NK-92 (cell line): ENCODE results near the gene DPEP3.

ENCODE experiments used
- DNase-seq: peaks from one replicate; lab custom pipeline; 2025; ENCODE audit not compliant: unreplicated experiment; lab: John Stamatoyannopoulos, UW

DPEP3 gene

DNA sequence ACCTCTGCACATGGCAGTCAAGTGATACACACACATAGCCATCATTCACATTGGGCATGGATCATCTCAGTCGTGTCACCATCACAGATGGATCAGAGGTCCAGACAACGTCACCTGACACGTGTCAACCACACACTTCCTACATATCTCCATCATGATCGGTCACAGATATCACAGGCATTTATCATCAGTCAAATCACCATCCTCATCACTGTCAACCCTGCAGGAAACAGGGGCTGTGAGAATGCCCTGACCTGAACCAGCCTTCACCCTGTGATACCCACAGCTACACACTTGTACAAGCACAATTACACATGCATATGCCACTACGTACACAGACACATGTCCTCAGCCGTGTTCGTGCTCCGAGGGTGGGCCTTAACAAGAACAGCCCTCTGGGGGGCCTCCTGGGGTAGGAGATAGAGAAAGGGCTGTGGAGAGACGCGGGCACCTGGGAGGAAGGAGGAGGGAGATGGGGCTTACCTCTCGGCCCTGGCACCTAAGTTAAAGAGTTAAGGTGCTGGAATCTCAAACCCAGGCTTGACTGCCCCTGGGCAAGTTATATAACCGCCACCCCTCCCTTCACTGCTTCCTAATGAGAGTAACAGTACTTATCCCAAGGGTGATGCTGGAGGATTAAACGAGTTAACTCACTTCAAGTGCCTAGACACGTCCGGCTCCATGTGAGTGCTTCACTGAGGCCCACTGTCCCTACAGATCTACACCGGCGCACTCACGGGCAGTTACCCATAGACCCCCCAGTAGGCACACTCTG lies 12.9 kb downstream of the DPEP3 start:
- DNase-seq, result no peak

DNA sequence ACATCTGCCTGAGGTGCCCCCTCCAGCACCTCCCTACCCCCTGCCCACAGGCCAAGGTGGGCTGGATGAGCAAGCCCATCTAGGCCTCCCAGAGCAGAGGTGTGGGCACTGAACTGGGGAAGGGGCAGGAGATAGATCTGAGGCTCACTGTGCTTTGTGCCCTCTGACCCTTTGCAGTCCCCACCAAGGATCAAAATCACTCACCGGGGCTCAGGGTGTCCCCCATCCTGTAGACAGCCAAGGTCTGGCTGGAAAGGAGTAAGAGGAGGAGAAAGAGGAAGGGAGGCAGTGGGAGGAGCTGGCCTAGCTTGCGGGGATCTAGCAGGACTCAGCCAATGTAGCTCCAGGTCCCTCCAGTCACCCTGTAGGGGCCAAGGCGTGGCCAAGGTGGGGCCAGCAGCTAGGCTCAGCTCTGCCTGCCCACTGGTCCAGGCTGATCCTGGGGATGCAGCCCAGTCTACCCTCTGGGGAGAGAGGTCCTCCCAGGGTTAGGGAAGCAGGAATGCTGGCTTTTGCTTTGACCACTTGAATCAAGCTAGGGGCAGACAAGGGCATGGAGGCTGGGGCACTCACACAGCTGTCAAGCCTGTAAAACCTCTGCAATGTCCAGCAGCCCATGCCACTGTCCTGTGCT lies 13.6 kb downstream of the DPEP3 start:
- no peak for DNase-seq

GRCh38 chr16:67965668-67966548 lies 14.4 kb downstream of the DPEP3 start:
- DNase-seq, result no peak

DNA sequence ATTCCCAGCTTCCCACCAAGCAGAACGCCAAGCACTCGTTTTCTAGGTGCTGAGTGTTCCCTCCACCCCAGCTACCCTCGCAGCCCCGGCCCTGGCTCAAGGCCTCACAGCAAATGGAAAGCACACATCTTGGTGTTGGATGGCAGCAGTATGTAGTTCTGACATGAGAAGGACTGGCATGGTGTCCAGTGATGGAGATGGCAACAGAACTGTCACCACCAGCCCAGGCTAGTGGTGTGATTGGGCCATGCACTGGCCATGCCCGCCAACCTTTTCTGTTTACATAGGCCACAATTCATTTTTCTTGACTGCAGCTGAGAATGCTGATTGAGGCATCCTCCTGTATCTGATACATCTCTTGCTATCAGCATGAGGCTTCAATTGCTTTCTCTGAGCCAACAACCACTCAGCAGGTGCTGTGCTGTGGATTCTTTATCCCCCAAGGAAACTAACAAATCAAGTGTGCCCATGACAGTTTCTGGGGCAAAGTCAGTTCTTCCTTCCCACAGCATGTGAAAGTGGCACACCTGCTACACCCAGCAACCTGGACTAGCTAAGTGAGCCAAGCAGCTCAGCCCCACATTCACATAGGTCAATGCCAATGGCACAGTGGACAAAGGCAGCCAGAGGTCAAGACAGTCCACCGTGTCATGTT lies 15.7 kb downstream of the DPEP3 start:
- no peak for DNase-seq

- DNase-seq, result no peak
Measured at GRCh38 chr16:67963662-67964321, 16.5 kb downstream of the DPEP3 start.

DNA sequence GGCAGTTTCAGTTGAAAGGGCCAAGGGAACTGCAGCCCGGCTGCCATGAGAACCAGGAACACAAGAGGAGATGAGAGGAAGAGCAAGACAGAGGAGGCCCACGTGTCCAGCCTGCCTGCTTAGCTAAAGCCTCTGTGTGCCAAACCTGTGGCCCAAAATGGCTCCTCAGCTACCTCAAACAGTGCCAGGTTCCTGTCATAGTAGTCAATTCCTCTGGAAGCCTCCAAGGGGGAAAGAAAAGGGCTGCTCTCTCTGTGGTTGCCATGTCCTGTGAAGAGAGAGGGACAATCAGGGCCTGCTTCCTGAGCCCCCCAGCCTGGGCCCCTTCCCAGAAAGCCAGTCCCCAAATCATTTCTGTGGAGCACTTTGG lies 17.0 kb downstream of the DPEP3 start:
- DNase-seq, result no peak

GRCh38 chr16:67962135-67962534 lies 18.2 kb downstream of the DPEP3 start:
- DNase-seq, result no peak

GRCh38 chr16:67961551-67961957 lies 18.7 kb downstream of the DPEP3 start:
- DNase-seq, result no peak

GRCh38 chr16:67959536-67960329 lies 20.6 kb downstream of the DPEP3 start:
- DNase-seq, result no peak

DNA sequence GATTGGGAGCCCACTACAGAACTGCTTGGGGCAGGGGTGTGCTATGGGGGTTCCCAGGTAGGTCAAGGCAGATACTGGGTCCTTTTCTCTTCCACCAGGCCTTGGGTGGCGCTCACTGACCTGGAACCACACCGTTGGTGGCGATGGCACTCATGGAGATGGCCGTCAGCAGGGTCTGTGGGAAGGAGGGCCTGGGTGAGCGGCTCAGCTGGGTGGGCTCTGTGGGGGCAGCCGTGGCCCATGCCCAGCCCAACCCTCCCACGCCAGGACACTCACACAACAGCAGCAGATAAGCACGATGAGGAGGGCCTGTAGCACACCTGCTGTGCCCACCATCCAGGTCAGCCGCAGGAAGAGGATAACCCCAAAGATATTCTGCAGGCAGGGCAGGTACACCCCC lies 22.7 kb downstream of the DPEP3 start:
- no peak for DNase-seq

DNA sequence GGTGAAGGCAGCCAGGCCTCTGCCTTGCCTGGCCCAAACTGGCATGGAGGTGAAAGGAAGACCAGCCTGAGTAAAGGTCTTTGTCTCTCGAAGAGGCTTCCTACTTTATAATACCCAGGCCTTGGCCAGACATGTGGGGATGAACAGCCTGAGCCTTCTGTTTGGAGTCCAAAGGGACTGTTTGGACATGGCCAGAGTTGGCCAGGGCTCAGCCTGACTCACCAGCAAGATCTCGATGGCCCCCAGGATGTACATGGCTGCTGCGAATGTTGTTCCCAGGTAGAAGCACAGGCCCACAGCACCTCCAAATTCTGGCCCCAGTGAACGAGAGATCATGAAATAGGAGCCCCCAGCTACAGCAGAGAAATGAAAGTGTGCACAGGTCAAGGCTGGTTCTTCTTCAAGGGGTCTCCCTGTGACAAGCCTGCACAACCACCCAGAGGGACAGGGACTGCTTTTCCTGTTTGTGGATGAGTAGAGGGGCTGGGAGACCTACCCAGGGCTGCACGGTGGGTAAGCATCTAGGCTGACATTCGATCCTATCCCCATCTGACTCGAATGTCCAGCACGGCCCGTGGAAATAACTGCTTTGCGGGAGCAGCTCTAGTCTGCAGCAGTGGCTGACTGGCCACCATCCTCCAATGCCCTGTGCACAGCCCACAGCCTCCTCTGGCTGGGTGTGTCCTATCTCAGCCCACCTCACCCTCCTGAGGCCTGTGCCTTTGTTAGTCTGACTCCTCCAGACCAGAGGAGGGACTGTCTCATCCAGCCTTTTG lies 25.7 kb downstream of the DPEP3 start:
- DNase-seq, result no peak

DNA sequence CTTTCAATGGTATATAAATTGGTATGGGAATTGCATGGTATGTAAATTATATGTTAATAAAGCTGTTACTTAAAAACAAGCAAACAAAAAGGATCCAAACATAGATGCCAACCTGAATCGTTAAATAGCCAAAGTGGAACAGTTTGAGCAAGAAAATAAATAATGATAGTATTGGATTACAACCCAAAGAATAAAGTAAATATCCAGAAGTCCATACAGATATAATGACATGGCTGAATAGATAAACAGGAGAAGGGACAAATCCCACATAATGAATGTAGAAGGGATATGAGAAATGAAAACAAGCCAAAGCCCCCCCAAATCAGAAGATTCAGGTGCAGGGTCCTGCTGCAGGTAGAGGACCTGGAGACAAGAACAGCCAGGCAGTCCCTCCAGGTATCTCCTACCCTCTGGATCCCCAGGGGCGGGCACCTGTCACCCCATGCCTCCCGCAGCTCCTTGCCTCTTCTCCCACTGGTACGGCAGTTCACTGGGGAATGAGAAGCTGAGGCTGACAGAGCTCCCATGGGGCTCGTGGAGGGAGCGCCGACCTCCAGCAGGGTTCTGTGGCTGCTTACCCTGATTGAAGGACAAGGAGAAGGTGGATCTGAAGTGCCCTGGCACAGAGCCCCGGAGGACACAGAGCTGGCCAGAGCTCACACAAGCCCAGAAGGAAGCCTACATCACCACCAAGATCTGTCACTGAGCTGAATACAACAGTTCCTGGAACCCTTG lies 26.5 kb downstream of the DPEP3 start:
- DNase-seq, result no peak

DNA sequence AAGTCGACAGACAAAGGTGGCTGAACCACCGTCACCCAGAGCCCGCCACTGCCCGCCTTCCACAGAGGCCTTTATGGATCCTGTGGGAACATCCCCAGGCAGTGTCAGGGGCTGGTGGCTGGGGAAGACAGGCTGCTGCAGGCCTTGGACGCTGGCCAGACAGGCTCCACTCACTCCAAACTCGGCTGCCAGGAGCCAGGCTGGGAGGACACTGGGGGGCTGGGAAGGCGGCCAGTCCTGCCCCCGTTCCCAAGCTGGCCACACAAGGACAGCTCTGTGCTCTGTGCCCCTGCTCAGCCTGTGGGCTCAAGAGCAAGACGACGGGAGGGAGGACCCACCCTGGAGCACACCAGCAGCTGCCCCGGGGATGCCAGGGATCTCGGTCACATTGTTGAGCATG lies 28.8 kb downstream of the DPEP3 start:
- no peak for DNase-seq

DNA sequence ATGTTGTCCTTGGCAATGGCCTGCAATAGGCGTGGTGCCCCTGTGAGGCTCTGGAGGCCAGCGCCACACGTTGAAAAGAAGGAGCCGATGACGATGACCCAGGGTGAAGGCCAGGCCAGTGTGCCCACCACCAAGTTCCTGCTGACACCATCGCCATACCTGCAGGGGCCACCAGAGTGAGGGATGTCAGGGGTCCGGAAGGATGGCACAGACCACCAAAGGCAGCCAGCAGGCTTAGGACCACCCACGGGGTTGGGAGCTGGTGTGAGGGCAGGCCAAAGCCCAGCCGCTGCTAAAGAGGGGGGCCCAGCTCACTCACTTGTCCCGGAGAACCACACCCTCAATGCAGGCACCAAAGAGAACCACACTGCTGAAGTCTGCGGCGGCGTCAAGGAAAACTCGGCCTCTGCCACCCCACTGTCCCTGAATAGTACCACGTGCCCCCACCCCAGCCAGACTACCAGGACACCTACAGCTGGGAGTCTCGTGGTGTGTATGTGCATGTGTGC lies 29.9 kb downstream of the DPEP3 start:
- no peak for DNase-seq

DNA sequence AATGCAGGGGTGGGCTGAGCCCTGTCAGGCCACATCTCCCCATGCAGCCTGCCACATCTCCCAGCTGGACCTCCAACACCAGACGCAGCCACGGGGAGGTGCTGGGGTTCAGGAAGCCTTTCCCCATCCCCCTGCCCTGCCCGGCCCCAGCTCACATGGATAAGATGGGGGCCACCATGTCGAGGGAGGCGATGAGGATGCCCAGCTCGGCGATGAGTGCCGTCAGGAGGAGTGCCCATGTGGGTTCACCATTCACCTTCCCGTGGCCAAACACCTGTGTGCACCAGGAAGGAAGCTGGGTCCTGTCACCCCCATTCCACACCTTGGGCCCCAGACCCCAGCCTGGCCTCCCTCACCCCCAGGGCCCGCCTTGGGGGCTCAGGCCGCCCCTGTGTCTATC lies 30.7 kb downstream of the DPEP3 start:
- no peak for DNase-seq

GRCh38 chr16:67948015-67948414 lies 32.3 kb downstream of the DPEP3 start:
- no peak for DNase-seq

DNA sequence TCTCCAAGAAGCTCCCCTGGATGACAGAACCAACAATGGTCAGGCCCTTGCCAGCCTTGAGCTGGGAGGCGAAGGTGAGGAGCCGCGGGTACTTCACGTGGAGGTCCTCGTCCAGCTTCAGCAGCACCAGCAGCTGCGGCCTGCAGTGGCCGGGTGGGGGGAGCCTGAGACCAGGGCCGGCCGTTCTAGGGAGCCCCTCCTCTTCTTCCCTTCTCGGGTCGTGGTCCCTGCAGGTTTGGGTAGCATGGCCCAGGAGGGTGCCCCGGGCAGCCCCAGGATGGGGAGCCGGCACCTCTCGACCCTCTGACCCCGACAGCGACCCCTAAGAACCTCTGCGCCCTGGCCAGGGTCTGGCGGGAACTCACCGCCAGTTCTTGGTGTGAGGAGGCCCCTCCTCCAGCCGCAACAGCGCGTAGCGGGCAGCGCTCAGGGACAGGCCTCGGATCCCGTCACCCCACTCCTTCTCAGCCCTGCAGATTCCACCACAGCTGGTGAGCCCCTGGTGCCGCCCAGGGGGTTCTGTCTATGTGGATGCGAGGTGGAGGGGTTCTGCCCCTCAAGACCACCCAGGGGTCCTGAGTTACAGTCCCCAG lies 33.2 kb downstream of the DPEP3 start:
- DNase-seq, result no peak

GRCh38 chr16:67946128-67946569 lies 34.1 kb downstream of the DPEP3 start:
- DNase-seq, result no peak
